Measurements from ENCODE around the gene COQ9. TPM values are rescaled to one million over a fixed set of nuclear protein-coding genes. Genes with fewer than 3 reads are reported as not detected.

The COQ9 gene
- total RNA-seq, 2 donors from 2014 or later, result 34.5 to 38.2 TPM

DNA sequence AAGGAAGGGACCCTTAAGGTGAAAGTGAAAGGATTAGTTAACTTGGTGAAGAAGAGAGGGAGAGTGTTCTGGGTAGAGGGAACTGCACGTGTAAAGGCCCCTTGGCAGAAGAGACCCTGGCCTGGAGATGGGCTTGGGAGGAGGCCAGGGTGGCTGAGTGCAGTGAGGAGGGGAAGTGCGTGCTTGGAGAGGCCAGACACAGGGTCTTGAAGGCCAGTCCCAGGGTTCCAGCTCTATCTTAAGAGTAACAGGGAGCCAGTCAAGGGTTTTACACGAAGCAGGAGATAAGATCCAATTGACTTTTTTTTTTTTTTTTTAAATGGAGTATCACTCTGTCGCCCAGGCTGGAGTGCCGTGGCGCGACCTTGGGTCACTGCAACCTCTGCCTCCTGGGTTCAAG is 54.2 kb downstream of the COQ9 start:
- Mint-ChIP-seq H3K4me1 (peaks cover 15% of the 10 kb centered on the region), H3K27ac (no peak overlapping the region), H3K27me3 (ENCODE audit: insufficient read depth) (peaks cover 3% of the 10 kb centered on the region), H3K9me3 (no peaks in the 10 kb centered on the region), H3K4me3 (no peak overlapping the region), H3K36me3 (ENCODE audit: low read depth) (no peaks in the 10 kb centered on the region)
- no peaks in the 10 kb centered on the region for H3K4me1 ChIP-seq (ENCODE audit: control insufficient read depth, insufficient read depth, low read length)
- H3K27me3 ChIP-seq (ENCODE audit: control insufficient read depth, insufficient read depth, low read length, poor library complexity, severe bottlenecking), result no peaks in the 10 kb centered on the region
- WGBS, 2 experiments (ENCODE audit: insufficient coverage in 1 of 2, insufficient read length in 1 of 2), result 85 to 90% methylated on average over 5 to 7 of the region's 7 CpGs
- H3K9me3 ChIP-seq (ENCODE audit: control insufficient read depth, low read length), result no peaks in the 10 kb centered on the region
- H3K27ac ChIP-seq (ENCODE audit: low read depth, low read length), result no peak overlapping the region
- no peak for DNase-seq
- no peak overlapping the region for H3K9ac ChIP-seq (ENCODE audit: extremely low read depth, low read length, poor library complexity, severe bottlenecking)
- no peak overlapping the region for H3K4me3 ChIP-seq (ENCODE audit: low read length)
- no peaks in the 10 kb centered on the region for H3K36me3 ChIP-seq (ENCODE audit: control insufficient read depth, insufficient read depth, low read length)
- TF ChIP-seq, protein P1, sequence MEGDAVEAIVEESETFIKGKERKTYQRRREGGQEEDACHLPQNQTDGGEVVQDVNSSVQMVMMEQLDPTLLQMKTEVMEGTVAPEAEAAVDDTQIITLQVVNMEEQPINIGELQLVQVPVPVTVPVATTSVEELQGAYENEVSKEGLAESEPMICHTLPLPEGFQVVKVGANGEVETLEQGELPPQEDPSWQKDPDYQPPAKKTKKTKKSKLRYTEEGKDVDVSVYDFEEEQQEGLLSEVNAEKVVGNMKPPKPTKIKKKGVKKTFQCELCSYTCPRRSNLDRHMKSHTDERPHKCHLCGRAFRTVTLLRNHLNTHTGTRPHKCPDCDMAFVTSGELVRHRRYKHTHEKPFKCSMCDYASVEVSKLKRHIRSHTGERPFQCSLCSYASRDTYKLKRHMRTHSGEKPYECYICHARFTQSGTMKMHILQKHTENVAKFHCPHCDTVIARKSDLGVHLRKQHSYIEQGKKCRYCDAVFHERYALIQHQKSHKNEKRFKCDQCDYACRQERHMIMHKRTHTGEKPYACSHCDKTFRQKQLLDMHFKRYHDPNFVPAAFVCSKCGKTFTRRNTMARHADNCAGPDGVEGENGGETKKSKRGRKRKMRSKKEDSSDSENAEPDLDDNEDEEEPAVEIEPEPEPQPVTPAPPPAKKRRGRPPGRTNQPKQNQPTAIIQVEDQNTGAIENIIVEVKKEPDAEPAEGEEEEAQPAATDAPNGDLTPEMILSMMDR (conservative IDR thresholded peaks at IDR 0.05), result no peak

DNA sequence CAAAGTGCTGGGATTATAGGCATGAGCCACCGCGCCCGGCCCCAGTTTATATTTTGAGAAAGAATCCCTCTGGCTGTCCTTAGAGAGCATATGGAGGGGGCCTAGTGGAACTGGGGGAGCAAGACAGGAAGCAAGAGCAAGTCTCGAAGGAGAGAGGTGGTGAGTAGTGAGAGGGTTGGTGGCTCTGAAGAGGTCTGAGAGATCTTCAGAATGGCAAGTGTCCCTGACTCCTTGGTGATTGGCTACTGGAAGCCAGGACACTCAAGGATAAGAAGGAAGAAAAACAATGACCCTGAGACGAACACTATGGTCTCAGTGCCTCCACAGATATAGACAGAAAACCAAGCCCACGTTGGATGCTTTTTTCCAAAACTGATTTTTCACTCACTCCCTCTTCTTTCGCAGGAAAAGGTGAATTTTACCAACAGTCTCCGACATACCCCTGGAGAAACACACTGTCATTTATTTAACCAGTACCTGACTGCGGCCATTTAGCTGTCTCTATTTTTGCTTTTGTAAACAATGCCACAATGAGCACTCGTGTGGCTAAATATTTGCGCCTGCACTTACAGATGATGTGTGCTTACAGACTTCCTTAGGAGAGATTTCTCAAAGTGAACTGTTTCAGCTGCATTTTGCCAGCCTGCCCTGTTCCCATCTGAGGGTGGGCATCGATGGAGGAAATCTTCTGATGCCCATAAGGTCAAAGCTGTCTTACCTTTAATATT is 54.9 kb downstream of the COQ9 start:
- no peaks in the 10 kb centered on the region for H3K9me3 ChIP-seq (ENCODE audit: control insufficient read depth, low read length)
- 82 to 91% methylated on average over 11 to 12 of the region's 12 CpGs for WGBS, 2 experiments (ENCODE audit: insufficient coverage in 1 of 2, insufficient read length in 1 of 2)

DNA sequence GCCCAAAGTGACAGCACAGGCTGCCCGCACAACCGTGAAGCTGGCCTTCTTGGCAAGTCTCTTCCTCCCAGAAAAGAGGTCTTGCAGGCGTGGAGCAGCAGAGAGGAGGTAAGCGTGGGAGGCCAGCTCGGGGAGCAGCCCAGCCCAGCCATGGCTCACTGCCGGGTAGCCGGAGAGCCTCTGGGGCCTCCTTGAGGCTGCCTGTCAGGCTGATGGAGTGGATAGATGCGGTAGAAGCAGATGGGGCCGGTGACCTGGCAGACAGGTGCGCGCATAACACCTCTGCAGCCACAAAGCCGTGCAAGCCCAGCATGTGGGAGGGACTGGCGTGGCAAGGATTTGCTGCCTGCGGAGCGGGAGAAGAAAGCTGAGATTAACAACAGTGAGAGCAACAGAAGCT is 56.1 kb downstream of the COQ9 start:
- 77 to 81% methylated on average over 10 to 15 of the region's 15 CpGs for WGBS, 2 experiments (ENCODE audit: insufficient coverage in 1 of 2, insufficient read length in 1 of 2)

More for the DNA sequence above, 54.9 kb downstream of the COQ9 start:
- DNase-seq, result no peak
- TF ChIP-seq, protein P1 (conservative IDR thresholded peaks at IDR 0.05), result no peak
- H3K36me3 ChIP-seq (ENCODE audit: control insufficient read depth, insufficient read depth, low read length), result no peaks in the 10 kb centered on the region
- H3K4me1 Mint-ChIP-seq, result peaks cover 15% of the 10 kb centered on the region
- H3K27ac ChIP-seq (ENCODE audit: low read depth, low read length), result no peak overlapping the region
- no peaks in the 10 kb centered on the region for H3K27me3 ChIP-seq (ENCODE audit: control insufficient read depth, insufficient read depth, low read length, poor library complexity, severe bottlenecking)
- no peak overlapping the region for H3K4me3 Mint-ChIP-seq
- H3K27me3 Mint-ChIP-seq (ENCODE audit: insufficient read depth), result peaks cover 3% of the 10 kb centered on the region
- no peak overlapping the region for H3K27ac Mint-ChIP-seq
- no peaks in the 10 kb centered on the region for H3K9me3 Mint-ChIP-seq
- H3K9ac ChIP-seq (ENCODE audit: extremely low read depth, low read length, poor library complexity, severe bottlenecking), result no peak overlapping the region
- no peaks in the 10 kb centered on the region for H3K4me1 ChIP-seq (ENCODE audit: control insufficient read depth, insufficient read depth, low read length)
- H3K36me3 Mint-ChIP-seq (ENCODE audit: low read depth), result no peaks in the 10 kb centered on the region
- H3K4me3 ChIP-seq (ENCODE audit: low read length), result no peak overlapping the region

More for the DNA sequence above, 56.1 kb downstream of the COQ9 start:
- no peak overlapping the region for H3K27ac ChIP-seq (ENCODE audit: low read depth, low read length)
- Mint-ChIP-seq H3K27ac (no peak overlapping the region), H3K9me3 (no peaks in the 10 kb centered on the region), H3K27me3 (ENCODE audit: insufficient read depth) (peaks cover 3% of the 10 kb centered on the region), H3K4me3 (no peak overlapping the region), H3K4me1 (peaks cover 15% of the 10 kb centered on the region), H3K36me3 (ENCODE audit: low read depth) (no peaks in the 10 kb centered on the region)
- peak; percentile 62 for DNase-seq
- no peaks in the 10 kb centered on the region for H3K36me3 ChIP-seq (ENCODE audit: control insufficient read depth, insufficient read depth, low read length)
- H3K9ac ChIP-seq (ENCODE audit: extremely low read depth, low read length, poor library complexity, severe bottlenecking), result no peak overlapping the region
- TF ChIP-seq, protein P1 (conservative IDR thresholded peaks at IDR 0.05), result no peak
- no peaks in the 10 kb centered on the region for H3K27me3 ChIP-seq (ENCODE audit: control insufficient read depth, insufficient read depth, low read length, poor library complexity, severe bottlenecking)
- no peak overlapping the region for H3K4me3 ChIP-seq (ENCODE audit: low read length)
- H3K4me1 ChIP-seq (ENCODE audit: control insufficient read depth, insufficient read depth, low read length), result no peaks in the 10 kb centered on the region
- H3K9me3 ChIP-seq (ENCODE audit: control insufficient read depth, low read length), result no peaks in the 10 kb centered on the region
